Fibroblast of peridontal ligament (primary cell): ENCODE results near the gene TCP11X2.
"Not testable (repeated sequence)": the region's sequence is repeated elsewhere in the genome, so short reads cannot be mapped to it uniquely, and the experiment has no call there.

ENCODE experiments used
- DNase-seq: peaks from one replicate; pipeline ENCODE4 v3.0.0-alpha.2; 2010; ENCODE audit errors: extremely low read depth

The TCP11X2 gene

DNA sequence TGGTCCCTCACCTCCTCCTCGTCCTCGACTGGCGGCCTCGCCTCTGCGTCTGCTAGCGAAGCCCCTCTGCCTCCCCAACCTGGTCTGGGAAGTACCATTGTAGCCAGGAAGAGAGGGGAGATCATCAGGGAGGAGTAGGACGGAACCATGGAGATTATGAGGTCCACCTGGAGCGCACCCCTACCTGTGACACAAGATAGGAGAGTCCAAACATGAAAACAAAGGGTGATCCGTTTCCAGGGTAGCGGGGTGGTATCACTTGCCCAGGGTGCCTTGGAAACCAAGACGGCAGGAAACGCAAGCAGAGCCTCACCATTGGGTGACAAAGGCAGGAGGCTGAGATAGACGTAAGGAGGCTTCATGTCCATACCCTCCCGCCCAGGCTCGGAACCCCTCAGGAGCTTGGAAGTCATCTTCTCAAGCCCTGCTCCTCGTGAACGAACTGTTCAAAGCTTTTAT is at the start of gene TCP11X2:
Gene TCP11X2, minus strand, starts transcription at position 51 of the 459 bp plus-strand sequence.
- DNase-seq, result not testable (repeated sequence)

DNA sequence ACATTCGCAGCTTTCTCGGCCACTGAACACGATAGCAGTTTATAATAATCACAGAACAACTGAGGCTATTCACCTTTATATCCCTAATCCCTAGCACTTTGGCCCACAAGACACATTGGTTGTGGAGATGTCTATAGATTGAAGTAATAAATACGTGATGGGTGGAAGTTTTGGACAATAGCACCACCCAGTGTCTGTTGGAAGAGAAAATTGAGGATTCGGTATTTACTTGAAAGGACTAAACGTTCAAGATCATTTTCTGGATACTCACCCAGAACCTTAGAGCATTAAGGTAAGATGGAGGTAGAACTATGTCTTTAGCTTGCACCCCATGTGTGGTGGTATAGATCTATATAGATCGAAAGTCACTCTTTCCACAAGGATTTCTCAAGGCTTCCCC is 45.7 kb upstream of the TCP11X2 start:
- peak; percentile 18 for DNase-seq

DNA sequence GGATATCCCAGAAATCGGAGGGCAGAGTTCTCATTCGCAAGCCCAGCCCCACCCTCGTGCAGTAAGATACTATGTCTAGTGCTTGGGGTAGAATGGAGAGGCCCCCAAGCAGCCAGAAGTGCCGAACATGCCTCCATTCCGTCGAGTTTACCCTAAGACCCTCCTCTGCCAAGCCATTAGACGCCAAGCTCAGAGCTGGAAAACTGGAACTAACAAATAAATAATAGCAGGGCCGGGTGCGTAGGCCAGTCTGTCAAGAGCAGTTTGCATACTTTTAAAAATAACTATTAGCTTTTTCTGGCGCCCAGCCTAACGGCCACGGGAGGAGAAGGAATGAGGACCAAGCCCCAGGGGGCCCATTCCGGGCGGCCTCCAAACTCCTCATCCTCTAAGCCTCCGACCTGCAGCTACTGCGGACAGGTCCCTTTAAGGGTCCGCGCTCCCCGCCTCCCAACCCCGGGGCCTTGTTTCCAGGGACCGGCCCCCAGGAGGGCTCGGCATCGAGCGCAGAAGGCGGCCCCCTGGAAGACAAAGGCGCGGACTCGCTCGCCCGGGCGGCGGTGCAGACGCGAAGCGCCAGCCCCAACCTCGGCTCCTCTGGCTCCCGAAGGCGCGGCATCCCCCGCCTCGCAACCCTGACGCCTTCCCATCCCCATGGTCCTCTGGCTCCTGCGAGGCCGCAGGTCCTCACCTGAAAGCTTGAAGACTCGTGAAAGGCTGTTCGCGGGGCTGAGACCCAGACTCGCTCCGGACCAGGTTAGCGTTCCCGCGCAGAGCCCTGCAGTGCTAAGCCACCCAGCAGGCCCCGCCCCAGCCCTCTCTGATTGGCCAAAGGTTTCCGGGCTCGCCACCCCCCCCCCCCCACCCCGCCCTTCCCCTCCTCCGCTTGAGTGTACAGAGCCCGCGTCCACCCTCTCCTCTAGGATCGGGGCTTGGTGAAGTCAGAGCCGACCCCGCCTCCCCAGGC is 44.6 kb upstream of the TCP11X2 start, which contains the start of gene TMSB15A:
Gene TMSB15A, minus strand, starts transcription at position 765 of the 967 bp plus-strand sequence.
- DNase-seq, result peak; percentile 9

DNA sequence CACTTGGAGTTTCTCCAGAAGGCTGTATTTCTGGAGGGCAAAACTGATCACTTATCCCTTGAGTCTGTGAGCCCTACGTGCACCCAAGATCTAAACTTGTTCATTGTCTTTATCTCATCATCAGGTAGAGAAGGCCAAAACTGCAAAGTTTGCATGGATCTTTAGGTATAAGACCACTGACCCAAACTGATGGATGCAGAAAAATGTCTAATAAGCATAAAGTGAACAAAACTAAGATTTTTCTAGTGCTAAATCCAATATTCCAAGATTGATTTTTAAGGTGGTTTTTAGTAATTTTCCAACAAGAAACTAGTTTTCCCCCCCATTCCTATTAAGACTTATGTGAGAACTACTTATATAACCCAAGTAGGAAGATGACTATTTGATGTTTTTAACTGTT is 42.9 kb upstream of the TCP11X2 start:
- no peak for DNase-seq

DNA sequence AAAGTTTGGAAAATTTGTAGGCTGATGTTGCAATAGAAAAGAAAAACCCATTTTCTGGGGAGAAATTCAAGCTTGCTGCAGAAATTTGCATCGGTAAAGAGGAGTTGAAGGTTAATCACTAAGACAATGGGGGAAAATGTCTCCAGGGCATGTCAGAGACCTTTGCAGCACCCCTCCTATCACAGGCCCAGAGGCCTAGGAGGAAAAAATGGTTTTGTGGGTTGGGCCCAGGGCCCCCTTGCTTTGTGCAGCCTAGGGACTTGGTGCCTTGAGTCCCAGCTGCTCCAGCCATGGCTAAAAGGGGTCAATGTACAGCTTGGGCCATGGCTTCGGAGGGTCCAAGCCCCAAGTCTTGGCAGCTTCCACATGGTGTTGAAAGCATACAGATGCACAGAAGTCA is 27.1 kb upstream of the TCP11X2 start:
- DNase-seq, result no peak

DNA sequence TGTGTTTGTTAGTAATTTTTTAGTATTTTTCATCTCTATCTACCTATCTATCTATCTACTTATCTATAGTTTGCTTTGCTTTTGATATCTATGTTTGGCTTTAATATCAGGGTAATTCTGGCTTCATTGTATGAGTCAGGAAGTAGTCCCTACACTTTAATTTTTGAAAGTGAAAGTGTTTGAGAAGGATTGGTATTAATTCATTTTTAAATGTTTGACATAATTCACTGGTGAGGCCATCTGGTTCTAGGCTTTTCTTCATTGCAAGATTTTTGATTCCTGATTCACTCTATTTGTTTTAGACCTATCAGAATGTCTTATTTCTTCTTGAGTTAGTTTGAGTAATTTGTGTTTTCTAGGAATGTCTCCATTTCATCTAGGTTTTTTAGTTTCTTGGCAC is 20.2 kb upstream of the TCP11X2 start:
- peak; percentile 3 for DNase-seq

DNA sequence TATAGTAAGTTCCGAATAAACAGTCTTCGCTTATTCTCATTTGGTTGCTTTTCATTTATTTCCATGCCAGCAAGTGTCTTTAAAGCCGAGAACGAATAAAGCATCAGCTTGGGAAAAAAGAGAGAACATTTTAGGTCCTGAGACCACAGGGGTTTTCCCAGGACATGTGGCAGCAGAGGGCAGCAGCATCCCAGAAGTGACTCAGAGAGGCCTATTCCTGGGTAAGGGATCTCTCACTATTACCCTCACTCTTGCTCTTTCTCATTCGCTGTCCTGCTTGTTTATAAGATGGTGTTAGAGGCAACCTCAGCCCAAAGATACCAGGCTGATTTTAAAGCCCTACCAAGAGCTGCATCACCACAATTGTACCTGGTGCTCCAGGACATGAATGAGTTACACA is 7.2 kb upstream of the TCP11X2 start:
- not testable (repeated sequence) for DNase-seq

DNA sequence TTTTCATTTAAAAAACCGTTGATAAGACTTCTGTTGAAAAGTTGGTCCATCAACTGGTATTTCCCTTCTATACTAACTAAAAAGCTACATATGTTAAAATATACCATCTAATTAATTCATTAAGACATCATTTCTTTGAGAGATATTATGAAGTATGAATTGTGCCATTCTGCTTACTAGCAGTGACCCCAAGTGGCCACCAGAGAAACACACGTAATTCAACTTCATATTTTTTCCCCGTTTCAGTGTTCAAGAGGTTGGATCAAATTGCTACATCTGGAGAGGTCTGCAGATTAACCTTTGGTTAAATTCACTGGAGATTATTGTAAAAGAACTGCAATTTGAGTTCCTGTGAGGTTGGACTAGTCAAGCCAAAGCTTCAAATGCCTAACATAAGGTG is 1.4 kb downstream of the TCP11X2 start:
- not testable (repeated sequence) for DNase-seq

DNA sequence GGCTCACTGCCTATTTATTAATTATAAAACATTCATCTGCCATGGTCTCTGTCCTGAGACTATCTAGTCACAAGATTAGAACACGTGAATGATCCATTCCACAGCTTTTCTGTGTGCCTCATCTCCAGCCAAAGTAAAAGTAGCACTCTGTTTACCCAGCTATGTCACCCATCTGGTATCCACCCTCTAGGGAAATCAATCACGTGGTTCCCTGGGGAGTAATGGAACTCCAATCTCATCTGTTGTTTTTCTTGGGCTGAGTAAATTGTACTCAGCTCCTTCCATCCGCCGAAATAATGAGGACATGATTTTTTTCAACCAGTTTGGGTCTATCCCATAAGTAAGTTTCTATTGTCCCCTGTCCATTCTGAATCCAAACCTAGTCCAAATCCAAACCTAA is 13.0 kb downstream of the TCP11X2 start:
- not testable (repeated sequence) for DNase-seq

DNA sequence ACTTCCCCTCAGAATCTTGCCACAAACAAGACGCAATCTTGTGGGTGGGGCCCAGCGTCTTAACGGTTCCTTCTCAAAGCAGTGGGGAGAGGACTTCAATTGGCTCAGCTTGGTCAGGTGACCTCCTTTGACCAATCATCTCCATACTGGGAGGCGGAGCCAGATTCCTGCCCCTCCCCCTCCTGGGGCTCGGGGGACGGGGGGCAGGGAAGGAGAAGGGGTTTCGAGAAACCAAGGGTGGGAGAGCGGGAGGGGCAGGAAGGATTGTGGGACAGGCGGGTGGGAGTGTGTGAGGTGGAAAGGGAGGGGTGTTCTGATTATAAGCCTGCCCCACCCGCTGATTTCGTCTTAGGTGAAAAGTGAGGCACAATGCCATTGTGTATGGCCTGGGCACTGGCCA is 31.7 kb downstream of the TCP11X2 start, which contains the start of gene NXF2B:
Gene NXF2B, minus strand, starts transcription at position 101 of the 400 bp plus-strand sequence. CDS start 59,972 bp downstream, outside the sequence.
- not testable (repeated sequence) for DNase-seq

DNA sequence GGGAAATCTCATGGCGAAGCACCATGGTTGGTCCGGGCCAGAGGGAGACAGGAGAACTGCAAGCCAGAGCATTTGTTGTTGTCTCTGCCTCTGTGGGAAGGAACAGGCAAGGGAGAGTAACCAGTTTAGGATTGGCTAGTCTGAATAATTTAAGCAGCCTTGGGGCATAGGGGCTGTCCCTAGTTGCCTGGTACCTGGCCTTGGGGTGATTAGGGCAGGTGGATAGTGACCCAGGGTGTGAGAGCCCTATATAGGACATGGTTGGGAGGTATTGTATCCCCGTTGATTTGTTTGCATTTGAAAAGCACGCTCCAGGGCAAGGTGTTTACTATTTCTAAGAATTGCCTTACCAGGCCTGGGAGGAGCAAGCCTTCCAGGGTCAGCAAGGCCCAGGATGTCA is 57.1 kb downstream of the TCP11X2 start:
- not testable (repeated sequence) for DNase-seq
